GM18868 (cell line): ENCODE results near the gene CRYBG1.
"Not testable (repeated sequence)": the region's sequence is repeated elsewhere in the genome, so short reads cannot be mapped to it uniquely, and the experiment has no call there.

Experiments used
- ATAC-seq: cut with Tn5 transposase; IDR thresholded peaks from one replicate; pipeline ENCODE4 v1.9.1; 2021; ENCODE audit warnings: mild to moderate bottlenecking, moderate library complexity; ENCODE audit not compliant: unreplicated experiment

CRYBG1 gene

GRCh38 chr6:106546691-106547414, 186.3 kb downstream of the CRYBG1 start:
- ATAC-seq, result no peak

- no peak for ATAC-seq
Observed at GRCh38 chr6:106547601-106548453, 187.3 kb downstream of the CRYBG1 start.

GRCh38 chr6:106548926-106549455, 188.5 kb downstream of the CRYBG1 start:
- ATAC-seq, result not testable (repeated sequence)

- no peak for ATAC-seq
Observed at GRCh38 chr6:106549521-106549920, 189.0 kb downstream of the CRYBG1 start.

- no peak for ATAC-seq
Observed at GRCh38 chr6:106551155-106551554, 190.6 kb downstream of the CRYBG1 start.

- ATAC-seq, result no peak
Observed at GRCh38 chr6:106553440-106553839, 192.9 kb downstream of the CRYBG1 start.

GRCh38 chr6:106555767-106556166, 195.2 kb downstream of the CRYBG1 start:
- ATAC-seq, result no peak

- ATAC-seq, result no peak
Observed at GRCh38 chr6:106556368-106556960, 195.9 kb downstream of the CRYBG1 start.

- no peak for ATAC-seq
Observed at GRCh38 chr6:106557837-106558236, 197.3 kb downstream of the CRYBG1 start.

GRCh38 chr6:106558364-106558763, 197.8 kb downstream of the CRYBG1 start:
- no peak for ATAC-seq

GRCh38 chr6:106559659-106560058, 199.1 kb downstream of the CRYBG1 start:
- not testable (repeated sequence) for ATAC-seq

- no peak for ATAC-seq
Observed at GRCh38 chr6:106560996-106561685, 200.6 kb downstream of the CRYBG1 start.

GRCh38 chr6:106561686-106562405, 201.3 kb downstream of the CRYBG1 start:
- no peak for ATAC-seq

- no peak for ATAC-seq
Observed at GRCh38 chr6:106563614-106564013, 203.1 kb downstream of the CRYBG1 start.

- no peak for ATAC-seq
Observed at GRCh38 chr6:106564476-106564875, 204.0 kb downstream of the CRYBG1 start.

- no peak for ATAC-seq
Observed at GRCh38 chr6:106568530-106568929, 208.0 kb downstream of the CRYBG1 start.

- no peak for ATAC-seq
Observed at GRCh38 chr6:106569428-106569827, 208.9 kb downstream of the CRYBG1 start.

- ATAC-seq, result no peak
Observed at GRCh38 chr6:106572436-106572835, 211.9 kb downstream of the CRYBG1 start.

- no peak for ATAC-seq
Observed at GRCh38 chr6:106572875-106573585, 212.5 kb downstream of the CRYBG1 start.
